ENCODE data around the gene TGIF1.

DNA sequence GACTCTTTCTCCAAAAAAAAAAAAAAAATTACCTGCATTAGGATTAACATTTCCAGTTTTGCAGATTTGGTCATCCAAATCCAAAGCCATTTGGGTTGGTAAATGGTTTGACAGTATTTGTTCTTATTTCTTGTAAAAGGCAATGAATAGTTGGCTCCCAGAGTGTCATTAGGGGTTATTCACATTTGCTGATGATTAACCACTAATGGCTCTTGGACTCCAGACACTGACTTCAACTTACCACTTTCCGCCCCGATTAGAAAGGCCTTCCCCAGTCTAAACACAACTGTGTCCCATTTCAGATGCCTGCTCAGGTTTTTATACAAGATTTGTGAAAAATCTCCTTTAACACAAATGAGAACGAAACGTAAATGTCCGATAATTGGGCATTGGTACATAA is 9.6 kb upstream of the TGIF1 start:
- TF ChIP-seq, protein P1, sequence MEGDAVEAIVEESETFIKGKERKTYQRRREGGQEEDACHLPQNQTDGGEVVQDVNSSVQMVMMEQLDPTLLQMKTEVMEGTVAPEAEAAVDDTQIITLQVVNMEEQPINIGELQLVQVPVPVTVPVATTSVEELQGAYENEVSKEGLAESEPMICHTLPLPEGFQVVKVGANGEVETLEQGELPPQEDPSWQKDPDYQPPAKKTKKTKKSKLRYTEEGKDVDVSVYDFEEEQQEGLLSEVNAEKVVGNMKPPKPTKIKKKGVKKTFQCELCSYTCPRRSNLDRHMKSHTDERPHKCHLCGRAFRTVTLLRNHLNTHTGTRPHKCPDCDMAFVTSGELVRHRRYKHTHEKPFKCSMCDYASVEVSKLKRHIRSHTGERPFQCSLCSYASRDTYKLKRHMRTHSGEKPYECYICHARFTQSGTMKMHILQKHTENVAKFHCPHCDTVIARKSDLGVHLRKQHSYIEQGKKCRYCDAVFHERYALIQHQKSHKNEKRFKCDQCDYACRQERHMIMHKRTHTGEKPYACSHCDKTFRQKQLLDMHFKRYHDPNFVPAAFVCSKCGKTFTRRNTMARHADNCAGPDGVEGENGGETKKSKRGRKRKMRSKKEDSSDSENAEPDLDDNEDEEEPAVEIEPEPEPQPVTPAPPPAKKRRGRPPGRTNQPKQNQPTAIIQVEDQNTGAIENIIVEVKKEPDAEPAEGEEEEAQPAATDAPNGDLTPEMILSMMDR (IDR thresholded peaks at IDR 0.05): no peak
- TF ChIP-seq POLR2A (IDR thresholded peaks at IDR 0.05): no peak

All from body of pancreas (tissue), 4 donors.